ENCODE data around the gene LYG1.

Gene LYG1

GRCh38 chr2:99261242-99261641 is 39.8 kb downstream of the LYG1 start:
- DNase-seq, result no peak

DNA sequence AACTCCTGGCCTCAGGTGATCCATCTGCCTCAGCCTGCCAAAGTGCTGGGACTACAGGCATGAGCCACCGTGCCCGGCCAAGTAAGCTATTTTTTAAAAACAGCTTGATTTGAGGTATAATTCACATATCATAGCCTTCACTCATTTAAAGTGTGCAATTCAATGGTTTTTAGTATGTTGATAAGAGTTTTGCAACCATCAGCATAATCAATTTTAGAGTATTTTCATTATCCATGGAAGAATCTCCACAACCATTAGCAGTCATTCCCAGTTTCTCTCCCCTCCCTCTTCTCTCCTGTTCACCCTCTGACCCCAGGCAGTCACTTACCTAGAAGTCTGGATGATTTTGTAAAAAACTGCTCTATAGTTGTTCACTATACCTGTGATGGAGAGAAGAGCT is 40.8 kb downstream of the LYG1 start:
- DNase-seq, result no peak

GRCh38 chr2:99259465-99259864 is 41.5 kb downstream of the LYG1 start:
- no peak for DNase-seq

GRCh38 chr2:99256677-99257076 is 44.3 kb downstream of the LYG1 start:
- DNase-seq, result no peak

- DNase-seq, result no peak
Measured at GRCh38 chr2:99255491-99256318, 45.3 kb downstream of the LYG1 start, which contains the start of gene LYG2. Gene LYG2 (minus strand): TSS chr2:99255666. CDS start chr2:99254260, 1,406 bp downstream.

DNA sequence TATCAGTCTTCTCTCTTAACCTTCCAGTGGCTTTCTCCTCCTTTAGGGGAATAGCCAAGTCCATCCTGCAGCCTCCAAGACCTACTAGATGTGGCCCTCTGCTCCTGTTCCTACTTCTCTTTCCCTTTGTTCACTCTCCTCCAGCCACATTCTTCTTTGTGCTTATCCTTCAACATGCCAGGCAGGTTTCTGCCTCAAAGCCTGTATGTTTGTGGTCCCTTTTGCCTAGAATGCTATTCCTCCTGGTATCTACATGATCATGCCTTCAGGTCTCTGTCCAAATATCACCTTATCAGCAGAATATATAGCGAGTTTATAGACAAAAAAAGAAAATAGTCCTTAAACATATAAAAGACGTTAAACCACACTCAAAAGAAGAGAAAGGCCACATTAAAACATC is 51.0 kb downstream of the LYG1 start:
- no peak for DNase-seq

DNA sequence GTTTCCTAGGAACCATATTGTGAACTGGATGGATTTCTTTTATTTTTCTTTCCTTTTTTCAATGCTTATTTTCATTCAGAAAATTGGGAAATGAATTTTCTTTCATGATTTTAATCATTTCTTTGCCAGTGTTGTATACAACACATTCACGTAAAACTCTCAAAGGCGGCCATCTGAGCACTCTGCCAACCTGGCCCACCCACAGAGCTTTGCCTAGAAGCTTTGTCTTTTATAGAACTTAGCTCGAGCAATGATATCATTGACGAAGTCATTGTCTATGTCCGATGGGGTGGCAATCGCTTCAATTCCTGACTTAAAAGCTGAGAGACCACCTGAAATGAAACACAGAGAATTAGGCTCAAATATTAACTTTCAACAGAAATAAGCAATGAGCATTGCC is 58.8 kb downstream of the LYG1 start:
- no peak for DNase-seq

DNA sequence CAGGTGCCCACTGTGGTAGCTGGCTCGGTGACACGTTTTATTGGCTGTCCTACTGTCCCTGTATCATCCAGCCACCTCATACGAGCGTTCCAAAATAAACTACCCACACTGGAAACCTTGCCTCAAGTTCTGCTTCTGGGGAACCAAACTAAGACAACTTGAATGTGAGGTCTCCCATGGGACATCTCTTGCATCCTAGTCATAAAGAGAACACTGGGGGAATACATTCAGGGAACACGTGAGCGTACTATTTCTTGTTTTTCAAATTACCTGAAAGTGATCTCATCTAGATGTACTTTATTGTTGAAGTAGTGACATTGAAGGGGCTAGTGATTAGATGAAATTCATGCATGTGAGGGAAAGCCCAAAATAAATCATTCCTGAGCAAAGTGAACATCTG is 60.6 kb downstream of the LYG1 start:
- no peak for DNase-seq

DNA sequence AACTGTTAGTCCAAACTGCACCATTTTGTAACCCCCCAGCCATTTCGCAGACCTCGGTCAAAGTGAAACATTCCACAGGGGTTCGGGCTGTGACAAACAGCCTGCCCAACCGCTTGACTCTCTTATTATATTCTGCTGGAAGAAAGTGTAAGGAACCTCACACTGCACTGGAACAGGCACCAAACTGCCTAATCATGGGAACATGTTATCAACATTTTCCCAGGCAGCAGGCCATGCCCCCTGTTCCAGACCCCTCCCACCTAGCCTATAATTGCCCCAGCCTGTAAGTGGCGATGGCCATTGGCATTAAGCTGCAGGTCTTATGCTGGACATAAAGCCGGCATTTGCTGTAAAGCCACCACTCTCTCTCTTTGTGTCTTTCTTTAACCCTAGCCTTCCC is 62.4 kb downstream of the LYG1 start:
- no peak for DNase-seq

All from NCI-H345 (cell line).